Measurements from ENCODE around the gene TCP11L2.

GRCh38 chr12:106331599-106331998, 29.1 kb downstream of the TCP11L2 start:
- TF ChIP-seq EP300 (IDR thresholded peaks at IDR 0.05; ENCODE audit: low read depth in 2 of 2, low read length in 2 of 2) = no peak
- no peak for TF ChIP-seq EP300 (CRISPR knock-in tag; IDR thresholded peaks at IDR 0.05; ENCODE audit: borderline replicate concordance)
- no peak for TF ChIP-seq CTCF (CRISPR knock-in tag; IDR thresholded peaks at IDR 0.05)
- no peak for TF ChIP-seq AFF4 (CRISPR knock-in tag; IDR thresholded peaks at IDR 0.05)
- no peak for TF ChIP-seq RNF2 (conservative IDR thresholded peaks at IDR 0.05; ENCODE audit: low read depth)
- TF ChIP-seq, protein P1, sequence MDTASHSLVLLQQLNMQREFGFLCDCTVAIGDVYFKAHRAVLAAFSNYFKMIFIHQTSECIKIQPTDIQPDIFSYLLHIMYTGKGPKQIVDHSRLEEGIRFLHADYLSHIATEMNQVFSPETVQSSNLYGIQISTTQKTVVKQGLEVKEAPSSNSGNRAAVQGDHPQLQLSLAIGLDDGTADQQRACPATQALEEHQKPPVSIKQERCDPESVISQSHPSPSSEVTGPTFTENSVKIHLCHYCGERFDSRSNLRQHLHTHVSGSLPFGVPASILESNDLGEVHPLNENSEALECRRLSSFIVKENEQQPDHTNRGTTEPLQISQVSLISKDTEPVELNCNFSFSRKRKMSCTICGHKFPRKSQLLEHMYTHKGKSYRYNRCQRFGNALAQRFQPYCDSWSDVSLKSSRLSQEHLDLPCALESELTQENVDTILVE (CRISPR knock-in tag; IDR thresholded peaks at IDR 0.05) = no peak
- TF ChIP-seq ZNF724P (CRISPR knock-in tag; IDR thresholded peaks at IDR 0.05; ENCODE audit: borderline replicate concordance) = no peak
- TF ChIP-seq POLR2A (IDR thresholded peaks at IDR 0.05; ENCODE audit: insufficient read depth in 1 of 2, low read depth in 2 of 2, low read length in 2 of 2) = no peak
- TF ChIP-seq RELA (CRISPR knock-in tag; IDR thresholded peaks at IDR 0.05) = no peak
- no peak for TF ChIP-seq ZNF790 (CRISPR knock-in tag; IDR thresholded peaks at IDR 0.05; ENCODE audit: borderline replicate concordance)
- TF ChIP-seq, protein P2, sequence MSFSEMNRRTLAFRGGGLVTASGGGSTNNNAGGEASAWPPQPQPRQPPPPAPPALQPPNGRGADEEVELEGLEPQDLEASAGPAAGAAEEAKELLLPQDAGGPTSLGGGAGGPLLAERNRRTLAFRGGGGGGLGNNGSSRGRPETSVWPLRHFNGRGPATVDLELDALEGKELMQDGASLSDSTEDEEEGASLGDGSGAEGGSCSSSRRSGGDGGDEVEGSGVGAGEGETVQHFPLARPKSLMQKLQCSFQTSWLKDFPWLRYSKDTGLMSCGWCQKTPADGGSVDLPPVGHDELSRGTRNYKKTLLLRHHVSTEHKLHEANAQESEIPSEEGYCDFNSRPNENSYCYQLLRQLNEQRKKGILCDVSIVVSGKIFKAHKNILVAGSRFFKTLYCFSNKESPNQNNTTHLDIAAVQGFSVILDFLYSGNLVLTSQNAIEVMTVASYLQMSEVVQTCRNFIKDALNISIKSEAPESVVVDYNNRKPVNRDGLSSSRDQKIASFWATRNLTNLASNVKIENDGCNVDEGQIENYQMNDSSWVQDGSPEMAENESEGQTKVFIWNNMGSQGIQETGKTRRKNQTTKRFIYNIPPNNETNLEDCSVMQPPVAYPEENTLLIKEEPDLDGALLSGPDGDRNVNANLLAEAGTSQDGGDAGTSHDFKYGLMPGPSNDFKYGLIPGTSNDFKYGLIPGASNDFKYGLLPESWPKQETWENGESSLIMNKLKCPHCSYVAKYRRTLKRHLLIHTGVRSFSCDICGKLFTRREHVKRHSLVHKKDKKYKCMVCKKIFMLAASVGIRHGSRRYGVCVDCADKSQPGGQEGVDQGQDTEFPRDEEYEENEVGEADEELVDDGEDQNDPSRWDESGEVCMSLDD (CRISPR knock-in tag; IDR thresholded peaks at IDR 0.05; ENCODE audit: borderline replicate concordance) = no peak
- TF ChIP-seq HMG20A (CRISPR knock-in tag; IDR thresholded peaks at IDR 0.05; ENCODE audit: borderline replicate concordance) = no peak
- no peak for TF ChIP-seq ERF (CRISPR knock-in tag; IDR thresholded peaks at IDR 0.05)
- TF ChIP-seq TAF1 (CRISPR knock-in tag; IDR thresholded peaks at IDR 0.05) = no peak
